ENCODE results near the gene LDLRAP1.

The LDLRAP1 gene

GRCh38 chr1:25538191-25538767 is 5.1 kb upstream of the LDLRAP1 start:
- no peaks in the 10 kb centered on the region for H3K36me3 ChIP-seq (ENCODE audit: control insufficient read depth, insufficient read depth, low read length)
- no peak for DNase-seq
- no peak overlapping the region for H3K18ac ChIP-seq (ENCODE audit: low read length)
- no peak overlapping the region for H2BK120ac ChIP-seq (ENCODE audit: low read depth, low read length)
- H4K8ac ChIP-seq (ENCODE audit: low read depth, low read length): no peak overlapping the region
- H3K27ac ChIP-seq (ENCODE audit: low read depth, low read length): no peak overlapping the region
- H3K9ac ChIP-seq (ENCODE audit: low read length): no peak overlapping the region
- no peak overlapping the region for H3K4me3 ChIP-seq (ENCODE audit: low read length)
- no peak overlapping the region for H4K5ac ChIP-seq (ENCODE audit: low read length)
- H2BK5ac ChIP-seq (ENCODE audit: low read length): no peak overlapping the region
- no peak overlapping the region for H3K4me2 ChIP-seq (ENCODE audit: low read length)
- no peak overlapping the region for H3K56ac ChIP-seq (ENCODE audit: low read length)
- no CpG with 5 or more reads among the region's 4 CpGs for WGBS (ENCODE audit: extremely low coverage, insufficient coverage, low lambda C conversion rate)
- no peaks in the 10 kb centered on the region for H3K79me2 ChIP-seq (ENCODE audit: control insufficient read depth, insufficient read depth, low read length)
- no peaks in the 10 kb centered on the region for H3K4me1 ChIP-seq (ENCODE audit: control insufficient read depth, low read depth, low read length)
- H2BK15ac ChIP-seq (replicated peaks; ENCODE audit: low read depth): no peak overlapping the region
- H2AK5ac ChIP-seq (ENCODE audit: low read length): no peak overlapping the region
- H3K79me1 ChIP-seq (ENCODE audit: low read length): no peaks in the 10 kb centered on the region
- H3K4ac ChIP-seq (ENCODE audit: low read depth, low read length): no peak overlapping the region
- no peak overlapping the region for H3K23ac ChIP-seq (ENCODE audit: low read length)
- H3K27me3 ChIP-seq (ENCODE audit: insufficient read depth, low read length, poor library complexity): no peaks in the 10 kb centered on the region

- Histone ChIP-seq H2AK5ac (ENCODE audit: low read length) (no peak overlapping the region), H2BK15ac (replicated peaks; ENCODE audit: low read depth) (no peak overlapping the region), H3K4me3 (ENCODE audit: low read length) (no peak overlapping the region), H3K27ac (ENCODE audit: low read depth, low read length) (no peak overlapping the region), H4K5ac (ENCODE audit: low read length) (no peak overlapping the region), H3K79me2 (ENCODE audit: control insufficient read depth, insufficient read depth, low read length) (no peaks in the 10 kb centered on the region), H3K18ac (ENCODE audit: low read length) (no peak overlapping the region), H3K27me3 (ENCODE audit: insufficient read depth, low read length, poor library complexity) (no peaks in the 10 kb centered on the region), H3K23ac (ENCODE audit: low read length) (no peak overlapping the region), H2BK120ac (ENCODE audit: low read depth, low read length) (no peak overlapping the region), H2BK5ac (ENCODE audit: low read length) (no peak overlapping the region), H3K56ac (ENCODE audit: low read length) (no peak overlapping the region), H3K4me1 (ENCODE audit: control insufficient read depth, low read depth, low read length) (no peaks in the 10 kb centered on the region), H3K9ac (ENCODE audit: low read length) (no peak overlapping the region), H3K36me3 (ENCODE audit: control insufficient read depth, insufficient read depth, low read length) (no peaks in the 10 kb centered on the region), H3K4me2 (ENCODE audit: low read length) (no peak overlapping the region), H3K4ac (ENCODE audit: low read depth, low read length) (no peak overlapping the region), H4K8ac (ENCODE audit: low read depth, low read length) (no peak overlapping the region), H3K79me1 (ENCODE audit: low read length) (no peaks in the 10 kb centered on the region)
- WGBS (ENCODE audit: extremely low coverage, insufficient coverage, low lambda C conversion rate): no CpG with 5 or more reads among the region's 13 CpGs
- DNase-seq: no peak
Observed at GRCh38 chr1:25540750-25541342, 2.6 kb upstream of the LDLRAP1 start.

GRCh38 chr1:25541425-25541824 is 2.0 kb upstream of the LDLRAP1 start:
- Histone ChIP-seq H4K5ac (ENCODE audit: low read length) (no peak overlapping the region), H3K18ac (ENCODE audit: low read length) (no peak overlapping the region), H3K79me1 (ENCODE audit: low read length) (no peaks in the 10 kb centered on the region), H3K4me2 (ENCODE audit: low read length) (no peak overlapping the region), H3K23ac (ENCODE audit: low read length) (no peak overlapping the region), H4K8ac (ENCODE audit: low read depth, low read length) (no peak overlapping the region), H3K36me3 (ENCODE audit: control insufficient read depth, insufficient read depth, low read length) (no peaks in the 10 kb centered on the region), H2AK5ac (ENCODE audit: low read length) (no peak overlapping the region), H3K4me3 (ENCODE audit: low read length) (no peak overlapping the region), H3K27ac (ENCODE audit: low read depth, low read length) (no peak overlapping the region), H3K56ac (ENCODE audit: low read length) (no peak overlapping the region), H3K9ac (ENCODE audit: low read length) (no peak overlapping the region), H3K79me2 (ENCODE audit: control insufficient read depth, insufficient read depth, low read length) (no peaks in the 10 kb centered on the region), H3K4me1 (ENCODE audit: control insufficient read depth, low read depth, low read length) (no peaks in the 10 kb centered on the region), H2BK5ac (ENCODE audit: low read length) (no peak overlapping the region), H3K4ac (ENCODE audit: low read depth, low read length) (no peak overlapping the region), H2BK120ac (ENCODE audit: low read depth, low read length) (no peak overlapping the region), H3K27me3 (ENCODE audit: insufficient read depth, low read length, poor library complexity) (no peaks in the 10 kb centered on the region), H2BK15ac (replicated peaks; ENCODE audit: low read depth) (no peak overlapping the region)
- no peak for DNase-seq
- no CpG with 5 or more reads among the region's 1 CpG for WGBS (ENCODE audit: extremely low coverage, insufficient coverage, low lambda C conversion rate)

GRCh38 chr1:25541889-25542658 is 1.3 kb upstream of the LDLRAP1 start:
- Histone ChIP-seq H3K9ac (ENCODE audit: low read length) (no peak overlapping the region), H3K18ac (ENCODE audit: low read length) (no peak overlapping the region), H3K23ac (ENCODE audit: low read length) (no peak overlapping the region), H2BK5ac (ENCODE audit: low read length) (no peak overlapping the region), H3K27me3 (ENCODE audit: insufficient read depth, low read length, poor library complexity) (no peaks in the 10 kb centered on the region), H3K27ac (ENCODE audit: low read depth, low read length) (no peak overlapping the region), H2BK15ac (replicated peaks; ENCODE audit: low read depth) (no peak overlapping the region), H2AK5ac (ENCODE audit: low read length) (no peak overlapping the region), H3K79me2 (ENCODE audit: control insufficient read depth, insufficient read depth, low read length) (no peaks in the 10 kb centered on the region), H2BK120ac (ENCODE audit: low read depth, low read length) (no peak overlapping the region), H3K79me1 (ENCODE audit: low read length) (no peaks in the 10 kb centered on the region), H4K8ac (ENCODE audit: low read depth, low read length) (no peak overlapping the region), H3K4ac (ENCODE audit: low read depth, low read length) (no peak overlapping the region), H3K36me3 (ENCODE audit: control insufficient read depth, insufficient read depth, low read length) (no peaks in the 10 kb centered on the region), H3K4me1 (ENCODE audit: control insufficient read depth, low read depth, low read length) (no peaks in the 10 kb centered on the region), H3K4me2 (ENCODE audit: low read length) (no peak overlapping the region), H3K56ac (ENCODE audit: low read length) (no peak overlapping the region), H3K4me3 (ENCODE audit: low read length) (no peak overlapping the region), H4K5ac (ENCODE audit: low read length) (no peak overlapping the region)
- no peak for DNase-seq
- WGBS (ENCODE audit: extremely low coverage, insufficient coverage, low lambda C conversion rate): no CpG with 5 or more reads among the region's 8 CpGs

- H3K4ac ChIP-seq (ENCODE audit: low read depth, low read length): no peak overlapping the region
- WGBS (ENCODE audit: extremely low coverage, insufficient coverage, low lambda C conversion rate): no CpG with 5 or more reads among the region's 7 CpGs
- no peak overlapping the region for H3K27ac ChIP-seq (ENCODE audit: low read depth, low read length)
Observed at GRCh38 chr1:25543005-25543424, 391 bp upstream of the LDLRAP1 start.

More at GRCh38 chr1:25543005-25543424, 391 bp upstream of the LDLRAP1 start:
- Histone ChIP-seq H3K79me2 (ENCODE audit: control insufficient read depth, insufficient read depth, low read length) (no peaks in the 10 kb centered on the region), H3K27me3 (ENCODE audit: insufficient read depth, low read length, poor library complexity) (no peaks in the 10 kb centered on the region), H2BK5ac (ENCODE audit: low read length) (no peak overlapping the region), H3K36me3 (ENCODE audit: control insufficient read depth, insufficient read depth, low read length) (no peaks in the 10 kb centered on the region), H2BK15ac (replicated peaks; ENCODE audit: low read depth) (no peak overlapping the region), H4K5ac (ENCODE audit: low read length) (no peak overlapping the region), H3K18ac (ENCODE audit: low read length) (no peak overlapping the region), H3K9ac (ENCODE audit: low read length) (no peak overlapping the region), H3K79me1 (ENCODE audit: low read length) (no peaks in the 10 kb centered on the region), H3K23ac (ENCODE audit: low read length) (no peak overlapping the region), H3K56ac (ENCODE audit: low read length) (no peak overlapping the region), H3K4me2 (ENCODE audit: low read length) (no peak overlapping the region), H4K8ac (ENCODE audit: low read depth, low read length) (no peak overlapping the region), H3K4me1 (ENCODE audit: control insufficient read depth, low read depth, low read length) (no peaks in the 10 kb centered on the region), H2BK120ac (ENCODE audit: low read depth, low read length) (no peak overlapping the region), H2AK5ac (ENCODE audit: low read length) (no peak overlapping the region), H3K4me3 (ENCODE audit: low read length) (no peak overlapping the region)
- no peak for DNase-seq

Data from mesendoderm (in vitro differentiated cells).